ENCODE results near the gene VSIG2. TPM values are rescaled to one million over a fixed set of nuclear protein-coding genes. Genes with fewer than 3 reads are reported as not detected.

VSIG2 gene
- total RNA-seq, 1 donor from 2014 or later: 0.74 TPM

DNA sequence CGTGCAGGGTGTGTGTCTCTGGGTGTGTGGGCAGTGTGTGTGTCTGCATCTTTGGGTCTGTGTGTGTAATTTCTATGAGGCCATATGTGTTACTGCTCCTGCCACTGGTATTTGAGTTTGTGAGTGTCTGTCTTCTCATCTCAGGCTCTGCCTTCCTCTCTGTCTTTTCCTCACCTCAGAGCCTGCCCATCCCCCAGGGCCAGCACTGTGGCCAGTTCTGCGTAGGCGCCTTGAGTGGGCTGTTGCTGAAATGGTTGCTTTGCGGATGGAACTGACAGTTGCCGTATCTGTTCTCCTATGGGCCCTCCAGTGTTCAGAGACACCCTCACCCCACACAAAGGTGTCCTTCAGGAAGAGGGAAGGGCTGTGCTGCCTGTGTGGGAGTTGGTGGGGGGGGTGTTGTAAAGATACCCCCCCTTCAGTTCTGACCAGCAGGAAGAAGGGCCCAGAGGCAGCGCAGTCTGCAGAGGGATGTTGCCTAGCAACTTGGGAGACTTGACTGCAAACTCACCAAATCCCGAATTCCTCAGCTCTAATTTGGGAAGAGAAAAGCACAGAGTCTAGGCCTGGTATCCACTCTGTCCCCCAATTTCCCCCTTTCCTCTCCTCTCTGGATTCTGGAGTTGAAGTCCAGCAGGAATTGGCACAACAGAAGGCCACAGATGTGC, 14.3 kb downstream of the VSIG2 start:
- Histone ChIP-seq H3K27ac (no peak overlapping the region), H3K9me3 (no peaks in the 10 kb centered on the region), H3K4me1 (peaks cover 19% of the 10 kb centered on the region), H3K36me3 (no peaks in the 10 kb centered on the region), H3K27me3 (no peaks in the 10 kb centered on the region), H3K4me3 (no peak overlapping the region)
- no peak for DNase-seq (ENCODE audit: extremely low spot score in 2 of 2)
- intact Hi-C loops (cut with DNase I): no loop called here
- TF ChIP-seq CTCF (IDR thresholded peaks at IDR 0.05) (no peak), POLR2A (IDR thresholded peaks at IDR 0.05) (no peak), POLR2AphosphoS5 (IDR thresholded peaks at IDR 0.05; ENCODE audit: insufficient read depth in 1 of 2, low read depth in 1 of 2) (no peak)

DNA sequence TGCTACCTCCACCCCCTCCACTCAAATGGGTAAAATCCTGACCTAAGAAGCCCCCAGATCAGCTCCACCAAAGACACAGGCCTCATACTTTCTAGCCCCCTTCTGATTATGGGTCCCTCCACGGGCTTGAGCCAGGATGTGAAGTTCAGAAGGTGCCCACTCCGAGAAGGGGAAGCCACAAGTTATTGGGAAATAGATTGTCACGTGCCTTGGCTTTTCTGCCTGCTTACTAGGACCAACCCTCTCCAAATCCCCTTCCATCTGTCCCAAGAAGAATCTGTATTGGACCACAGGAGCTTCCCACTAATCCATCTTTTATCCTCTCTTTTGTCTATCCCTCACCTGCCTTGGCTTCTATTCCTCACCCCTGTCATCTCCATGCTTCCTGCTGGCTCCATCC, 15.3 kb downstream of the VSIG2 start:
- TF ChIP-seq POLR2A (IDR thresholded peaks at IDR 0.05) (no peak), POLR2AphosphoS5 (IDR thresholded peaks at IDR 0.05; ENCODE audit: insufficient read depth in 1 of 2, low read depth in 1 of 2) (no peak), CTCF (IDR thresholded peaks at IDR 0.05) (no peak)
- intact Hi-C loops (cut with DNase I): no loop called here
- H3K27me3 ChIP-seq: no peaks in the 10 kb centered on the region
- DNase-seq (ENCODE audit: extremely low spot score in 2 of 2): no peak
- H3K4me1 ChIP-seq: peaks cover 19% of the 10 kb centered on the region
- H3K36me3 ChIP-seq: no peaks in the 10 kb centered on the region
- H3K27ac ChIP-seq: no peak overlapping the region
- H3K4me3 ChIP-seq: no peak overlapping the region
- no peaks in the 10 kb centered on the region for H3K9me3 ChIP-seq

- intact Hi-C loops (cut with DNase I): no loop called here
- H3K27ac ChIP-seq: no peak overlapping the region
- H3K9me3 ChIP-seq: no peaks in the 10 kb centered on the region
- no peak for DNase-seq (ENCODE audit: extremely low spot score in 2 of 2)
- no peaks in the 10 kb centered on the region for H3K4me1 ChIP-seq
- H3K36me3 ChIP-seq: no peaks in the 10 kb centered on the region
- no peak for TF ChIP-seq CTCF (IDR thresholded peaks at IDR 0.05)
- no peak for TF ChIP-seq POLR2A (IDR thresholded peaks at IDR 0.05)
- no peak for TF ChIP-seq POLR2AphosphoS5 (IDR thresholded peaks at IDR 0.05; ENCODE audit: insufficient read depth in 1 of 2, low read depth in 1 of 2)
- H3K4me3 ChIP-seq: no peak overlapping the region
- H3K27me3 ChIP-seq: no peaks in the 10 kb centered on the region
Measured at GRCh38 chr11:124732230-124732629, 19.8 kb downstream of the VSIG2 start.

GRCh38 chr11:124729571-124729970, 22.5 kb downstream of the VSIG2 start:
- TF ChIP-seq POLR2A (IDR thresholded peaks at IDR 0.05) (no peak), POLR2AphosphoS5 (IDR thresholded peaks at IDR 0.05; ENCODE audit: insufficient read depth in 1 of 2, low read depth in 1 of 2) (no peak), CTCF (IDR thresholded peaks at IDR 0.05) (no peak)
- Histone ChIP-seq H3K36me3 (no peaks in the 10 kb centered on the region), H3K4me3 (no peak overlapping the region), H3K9me3 (no peaks in the 10 kb centered on the region), H3K4me1 (peaks cover 7% of the 10 kb centered on the region), H3K27ac (no peak overlapping the region), H3K27me3 (no peaks in the 10 kb centered on the region)
- DNase-seq (ENCODE audit: extremely low spot score in 2 of 2): no peak
- intact Hi-C loops (cut with DNase I): no loop called here

- Histone ChIP-seq H3K4me1 (peaks cover 7% of the 10 kb centered on the region), H3K9me3 (no peaks in the 10 kb centered on the region), H3K27ac (no peak overlapping the region), H3K4me3 (no peak overlapping the region), H3K27me3 (no peaks in the 10 kb centered on the region), H3K36me3 (no peaks in the 10 kb centered on the region)
- DNase-seq (ENCODE audit: extremely low spot score in 2 of 2): no peak
- TF ChIP-seq POLR2AphosphoS5 (IDR thresholded peaks at IDR 0.05; ENCODE audit: insufficient read depth in 1 of 2, low read depth in 1 of 2): no peak
- TF ChIP-seq POLR2A (IDR thresholded peaks at IDR 0.05): no peak
- no peak for TF ChIP-seq CTCF (IDR thresholded peaks at IDR 0.05)
- intact Hi-C loops (cut with DNase I): no loop called here
Measured at GRCh38 chr11:124728134-124728533, 23.9 kb downstream of the VSIG2 start.
